Effector CD8-positive, alpha-beta T cell (primary cell): ENCODE data around the gene AFAP1L2.
"Not testable (repeated sequence)": the region's sequence is repeated elsewhere in the genome, so short reads cannot be mapped to it uniquely, and the experiment has no call there.

Experiments
- DNase-seq: peaks from one replicate; lab custom pipeline; 2025; lab: John Stamatoyannopoulos, UW

Gene AFAP1L2

GRCh38 chr10:114359041-114359952 lies 45.0 kb downstream of the AFAP1L2 start:
- no peak for DNase-seq

GRCh38 chr10:114357515-114357996 lies 46.7 kb downstream of the AFAP1L2 start:
- DNase-seq: no peak

GRCh38 chr10:114356751-114357514 lies 47.4 kb downstream of the AFAP1L2 start:
- DNase-seq: no peak

DNA sequence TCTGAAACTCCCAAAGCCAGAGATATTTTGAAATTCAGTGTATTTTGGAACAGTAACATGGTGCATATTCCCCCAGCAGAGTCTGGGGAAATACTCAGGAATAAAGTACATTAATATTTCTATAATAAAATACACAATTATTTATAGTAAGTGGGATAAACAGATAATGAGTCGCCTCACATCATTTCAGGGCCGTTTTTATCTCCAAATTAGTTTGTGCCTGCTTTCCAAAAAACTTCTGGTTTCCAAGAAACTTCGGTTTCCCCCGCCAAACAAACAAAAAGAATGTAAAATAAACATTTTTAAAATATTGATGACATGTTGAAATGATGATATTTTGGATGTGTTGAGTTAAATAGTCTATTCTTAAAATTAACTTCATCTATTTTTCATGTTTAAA lies 48.2 kb downstream of the AFAP1L2 start:
- DNase-seq: no peak

GRCh38 chr10:114353383-114353782 lies 50.9 kb downstream of the AFAP1L2 start:
- no peak for DNase-seq

DNA sequence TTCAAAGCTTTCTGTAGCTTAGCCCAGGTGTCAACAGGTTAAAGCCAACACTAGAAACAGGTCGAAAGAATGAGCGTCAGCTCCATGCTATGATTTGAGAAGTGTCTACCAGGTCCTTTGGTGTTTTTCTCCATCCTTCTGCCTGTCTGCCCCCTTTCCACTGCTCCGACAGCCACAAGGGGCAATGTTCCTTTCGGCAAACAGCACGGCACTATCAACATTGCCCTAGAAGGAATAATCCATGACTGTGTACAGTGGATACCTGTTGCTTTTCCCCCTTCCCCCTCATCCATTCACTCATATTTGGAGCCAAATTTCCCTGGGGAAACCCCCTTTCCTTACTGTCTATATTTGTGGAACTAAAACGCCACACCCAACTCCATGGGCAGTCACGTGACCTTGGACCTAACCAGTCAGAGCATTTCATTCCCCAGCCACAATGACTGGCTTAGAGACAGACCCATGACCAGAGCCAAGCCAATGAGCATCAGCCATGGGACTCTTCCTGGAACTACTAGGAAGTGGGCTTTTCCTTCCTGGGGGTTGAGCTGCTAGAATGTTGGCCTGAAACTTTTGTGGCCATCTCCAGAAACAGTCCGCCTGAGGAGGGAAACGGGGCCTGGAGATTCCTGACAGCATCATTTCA lies 51.5 kb downstream of the AFAP1L2 start:
- DNase-seq: no peak

- DNase-seq: no peak
Measured at GRCh38 chr10:114350751-114351150, 53.6 kb downstream of the AFAP1L2 start.

DNA sequence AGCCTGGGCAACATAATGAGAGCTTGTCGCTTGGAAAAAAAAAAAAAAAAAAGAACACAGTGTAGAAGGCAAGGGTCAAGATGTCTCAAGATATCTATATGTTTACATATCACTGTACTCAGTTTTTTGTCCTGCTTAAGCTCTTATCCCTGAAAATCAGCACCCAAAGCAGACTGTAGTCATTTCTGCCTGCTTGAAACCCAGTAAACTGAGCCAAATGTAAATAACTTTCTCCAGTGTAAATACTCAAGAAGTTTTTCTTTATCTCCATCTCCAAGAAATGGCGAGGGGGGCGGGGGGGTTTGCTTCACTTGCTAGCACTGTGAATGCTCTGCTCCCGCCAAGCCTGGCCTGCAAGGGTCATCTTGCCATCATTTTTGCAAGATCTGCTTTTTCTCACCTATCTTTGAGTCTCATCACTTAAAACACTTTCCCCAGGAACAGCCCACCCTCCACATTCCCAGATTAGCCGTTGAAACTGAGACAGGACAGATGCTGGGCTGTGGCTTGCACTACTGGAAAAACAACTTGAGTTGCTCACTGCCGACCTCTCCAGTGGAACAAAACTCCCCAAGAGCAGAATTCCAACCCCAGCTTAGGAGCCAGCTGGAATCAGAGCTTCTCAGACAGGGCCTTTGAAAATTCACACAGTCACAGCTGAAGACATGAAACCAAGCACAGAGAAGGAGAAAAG lies 54.6 kb downstream of the AFAP1L2 start:
- no peak for DNase-seq

DNA sequence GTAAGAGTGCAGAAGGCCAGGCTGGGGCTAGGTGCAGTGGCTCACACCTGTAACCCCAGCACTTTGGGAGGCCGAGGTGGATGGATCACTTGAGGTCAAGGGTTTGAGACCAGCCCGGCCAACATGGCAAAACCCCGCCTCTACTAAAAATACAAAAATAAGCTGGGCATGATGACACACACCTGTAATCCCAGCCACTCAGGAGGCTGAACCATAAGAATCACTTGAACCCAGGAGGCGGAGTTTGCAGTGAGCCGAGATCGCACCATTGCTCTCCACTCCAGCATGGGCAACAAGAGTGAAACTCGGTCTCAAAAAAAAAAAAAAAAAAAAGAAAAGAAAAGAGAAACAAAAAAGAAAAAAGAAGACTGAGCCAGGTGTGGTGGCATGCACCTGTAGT lies 55.2 kb downstream of the AFAP1L2 start:
- not testable (repeated sequence) for DNase-seq

- DNase-seq: no peak
Measured at GRCh38 chr10:114347791-114348190, 56.5 kb downstream of the AFAP1L2 start.

DNA sequence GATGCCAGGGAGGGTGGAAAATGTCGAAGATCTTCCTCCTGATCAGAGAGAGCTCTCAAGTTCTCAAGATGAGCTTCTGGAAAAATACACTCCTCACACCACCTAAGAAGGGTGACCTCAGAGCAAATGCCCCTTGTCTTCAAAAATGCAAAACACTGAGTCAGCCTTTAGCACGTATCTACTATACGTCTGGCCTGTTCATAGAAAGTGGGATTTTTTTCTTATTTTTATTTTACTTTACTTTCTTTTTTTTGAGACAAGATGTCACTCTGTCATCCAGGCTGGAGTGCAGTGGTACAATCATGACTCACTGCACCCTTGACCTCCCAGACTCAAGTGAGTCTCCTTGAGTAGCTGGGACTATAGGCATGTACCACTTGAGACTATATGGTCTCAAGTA lies 57.1 kb downstream of the AFAP1L2 start:
- no peak for DNase-seq

DNA sequence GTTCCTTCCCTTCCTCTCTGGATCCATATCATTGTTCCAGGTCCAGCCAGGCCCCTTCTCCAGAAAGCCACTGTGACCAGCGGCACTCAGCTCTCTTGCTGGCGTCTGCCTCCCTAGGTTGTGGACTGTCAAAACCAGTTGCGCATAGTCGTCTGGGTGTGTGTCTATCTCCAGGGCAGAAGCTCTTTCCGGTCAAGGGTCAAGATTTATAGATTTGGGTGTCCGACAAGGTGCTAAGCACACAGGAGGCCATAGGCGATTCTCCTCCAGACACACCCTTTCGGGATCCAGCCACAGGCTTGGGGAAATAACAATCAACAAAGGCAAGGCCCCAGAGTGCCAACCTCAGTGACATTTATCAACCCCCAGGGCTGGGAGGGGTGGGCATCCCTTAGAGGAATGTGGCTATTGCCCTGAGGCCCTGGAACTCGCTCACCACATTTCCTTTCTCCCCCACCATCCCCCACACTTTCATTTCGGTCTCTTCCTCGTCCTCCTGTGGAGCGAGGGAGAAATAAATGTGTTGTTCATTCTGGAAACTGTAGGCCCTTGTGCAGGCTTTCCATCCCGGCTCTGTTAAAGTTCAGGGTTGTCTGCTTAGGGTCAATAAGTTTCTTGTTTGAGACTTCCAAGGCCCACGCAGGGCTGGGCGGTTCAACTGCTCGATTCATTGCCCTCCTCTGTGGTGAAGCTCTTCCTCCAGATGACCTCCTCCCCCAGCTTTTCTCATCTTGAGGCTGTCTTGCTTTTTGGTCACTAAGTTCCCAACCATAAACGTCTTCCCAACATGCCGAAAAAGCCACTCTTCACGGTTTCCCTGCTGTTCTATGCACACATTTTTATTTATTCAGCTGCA lies 57.9 kb downstream of the AFAP1L2 start:
- no peak for DNase-seq

DNA sequence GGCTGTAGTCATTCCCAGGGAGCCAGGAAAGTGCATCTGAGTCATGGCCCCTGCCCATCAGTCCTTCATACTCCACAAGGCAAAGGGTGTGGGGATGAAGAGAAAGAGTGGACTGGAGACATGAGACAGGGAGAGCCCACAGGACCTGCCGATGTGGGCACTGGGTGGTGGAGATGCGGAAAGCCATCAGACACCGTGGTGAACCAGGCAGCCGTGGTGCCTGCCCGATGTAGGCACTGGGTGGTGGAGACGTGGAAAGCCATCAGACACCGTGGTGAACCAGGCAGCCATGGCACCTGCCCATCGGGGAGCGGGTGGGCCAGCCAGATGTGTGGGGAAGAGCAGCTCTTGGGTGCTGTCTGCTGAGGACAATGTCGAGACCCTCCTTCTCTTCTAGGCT lies 58.6 kb downstream of the AFAP1L2 start:
- no peak for DNase-seq

GRCh38 chr10:114343623-114344505 lies 60.4 kb downstream of the AFAP1L2 start:
- no peak for DNase-seq

- no peak for DNase-seq
Measured at GRCh38 chr10:114342976-114343375, 61.3 kb downstream of the AFAP1L2 start.

GRCh38 chr10:114340816-114341215 lies 63.5 kb downstream of the AFAP1L2 start:
- DNase-seq: no peak

DNA sequence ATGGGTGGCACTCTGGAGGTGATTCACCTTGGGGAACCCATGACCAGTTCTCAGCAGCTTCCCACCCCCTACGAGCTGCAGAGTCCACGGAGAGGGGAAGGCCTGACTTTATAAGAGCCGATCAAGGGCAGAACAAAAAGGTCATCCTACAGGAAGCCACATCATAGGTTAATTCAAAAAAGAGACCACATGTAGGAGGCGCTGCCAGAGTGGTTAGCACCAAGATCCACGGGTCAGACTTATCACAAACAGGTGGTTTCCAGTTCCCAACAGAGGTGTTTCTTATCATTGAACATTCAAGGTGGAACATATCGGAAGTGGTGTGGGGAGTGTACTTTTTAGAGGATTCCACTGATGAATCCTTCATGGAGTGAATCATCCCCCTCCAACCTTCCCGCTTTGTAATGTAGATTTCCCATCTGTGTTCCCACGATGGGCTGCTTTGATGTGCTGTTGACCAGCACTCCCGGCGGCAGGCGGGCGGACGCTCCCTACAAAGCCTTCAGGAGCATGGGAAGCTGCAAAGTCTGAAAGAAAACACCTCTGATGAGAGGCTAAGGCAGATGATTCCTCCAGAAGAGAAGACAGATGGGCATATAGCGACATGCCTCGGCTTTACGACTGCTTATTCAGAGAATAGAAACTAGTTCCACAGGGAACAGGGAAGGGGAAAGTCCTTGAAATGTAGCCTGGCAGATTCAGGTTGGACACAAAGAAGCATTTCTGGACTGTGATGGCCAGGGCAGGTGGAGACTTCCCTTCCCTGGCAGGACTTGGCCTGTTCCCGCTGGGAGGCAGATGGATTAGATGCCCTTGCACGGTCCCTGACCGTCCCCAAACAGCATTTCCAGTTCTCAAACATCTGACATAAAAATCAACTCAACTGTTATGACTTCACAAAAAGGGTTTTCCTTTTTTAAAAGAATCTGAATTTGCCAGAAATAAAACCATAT lies 66.5 kb downstream of the AFAP1L2 start:
- DNase-seq: no peak

GRCh38 chr10:114336823-114337509 lies 67.3 kb downstream of the AFAP1L2 start:
- no peak for DNase-seq
